ENCODE data around the gene ALX4. TPM values are rescaled to one million over a fixed set of nuclear protein-coding genes. Genes with fewer than 3 reads are reported as not detected.

The ALX4 gene
- total RNA-seq = not detected in 2 replicates

DNA sequence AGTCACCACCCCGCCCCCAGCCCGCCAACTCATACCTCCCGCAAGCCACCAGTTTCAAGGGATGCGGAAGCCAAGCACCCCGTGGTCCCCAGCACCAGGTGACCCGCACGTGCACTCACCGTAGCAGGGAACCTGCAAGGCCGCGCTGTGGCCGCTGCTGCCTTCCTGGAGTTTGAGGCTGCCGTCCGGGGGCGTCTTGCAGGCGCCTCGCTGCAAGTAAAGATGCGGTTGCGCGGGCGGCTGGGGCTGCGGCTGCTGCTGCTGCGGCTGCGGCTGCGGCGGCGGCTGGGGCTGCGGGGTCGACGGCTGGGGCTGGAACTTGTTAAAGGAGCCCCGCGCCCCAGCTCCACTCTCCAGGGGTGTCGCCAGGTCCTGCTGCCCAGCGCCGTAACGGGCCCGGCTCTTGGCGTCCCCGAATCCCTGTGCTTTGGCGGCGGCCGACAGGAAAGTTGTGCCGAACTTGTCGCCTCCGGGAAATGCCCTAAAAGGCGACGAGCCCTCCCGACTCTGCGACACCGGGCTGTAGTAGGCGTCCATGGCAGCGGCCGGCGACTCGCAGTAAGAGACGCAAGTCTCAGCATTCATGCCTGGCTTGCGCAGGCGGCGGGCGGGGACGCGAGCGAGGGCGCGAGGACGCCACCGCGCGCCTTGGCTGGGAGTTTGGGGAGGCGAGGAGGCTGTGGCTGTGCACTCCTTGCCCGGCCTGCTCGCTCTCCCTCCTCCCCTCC, at the start of gene ALX4:
ALX4 (minus strand) TSS at position 662 of the 728 bp plus-strand sequence; CDS start at position 585, 77 bp downstream.

Other genes starting within 250 kb of the ALX4 start
- 7.5 and 10.8 TPM in 2 replicates for gene ACCS, start 243.9 kb downstream of the ALX4 start, total RNA-seq
- 120 and 149 TPM in 2 replicates for gene EXT2, start 214.5 kb downstream of the ALX4 start, total RNA-seq